ENCODE data around the gene PNPLA5.

DNA sequence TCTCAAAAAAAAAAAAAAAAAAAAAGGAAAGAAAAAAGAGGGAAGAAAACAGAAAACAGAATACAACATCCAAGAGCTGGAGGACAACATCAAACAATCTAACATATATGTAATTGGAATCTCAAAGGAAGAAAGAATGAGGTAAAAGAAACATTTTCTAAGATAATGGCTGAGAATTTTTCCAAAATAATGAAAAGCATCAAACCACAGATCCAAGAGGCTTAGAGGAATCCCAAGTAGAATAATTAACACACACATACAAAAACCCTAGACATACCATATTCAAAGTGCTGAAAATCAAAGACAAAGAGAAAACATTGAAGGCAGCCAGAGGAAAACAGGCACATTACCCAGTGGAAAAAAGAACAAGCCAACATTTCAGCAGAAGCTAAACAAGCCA lies 34.4 kb downstream of the PNPLA5 start:
- TF ChIP-seq CTBP1 (IDR thresholded peaks at IDR 0.05; ENCODE audit: borderline replicate concordance) (no peak), SP1 (IDR thresholded peaks at IDR 0.05) (no peak), SUZ12 (IDR thresholded peaks at IDR 0.05) (no peak), HDGF (IDR thresholded peaks at IDR 0.05; ENCODE audit: borderline replicate concordance) (no peak), BHLHE40 (IDR thresholded peaks at IDR 0.05; ENCODE audit: borderline replicate concordance) (no peak)
